Stimulated activated CD8-positive, alpha-beta memory T cell treated with anti-CD3 and anti-CD28 coated beads, Interleukin-12 subunit alpha, Interleukin-12 subunit beta, amount 100 ng/mL, for 4 hours (primary cell): ENCODE data around the gene CENPK.
"Not testable (repeated sequence)": the region's sequence is repeated elsewhere in the genome, so short reads cannot be mapped to it uniquely, and the experiment has no call there.

ENCODE experiments used
- DNase-seq: peaks from one replicate; pipeline ENCODE4 v3.0.0-alpha.2; 2020; ENCODE audit warnings: low read depth

The CENPK gene

GRCh38 chr5:65508978-65509377, 54.0 kb downstream of the CENPK start:
- DNase-seq = no peak

- no peak for DNase-seq
These were observed 56.0 kb downstream of the CENPK start for GRCh38 chr5:65506961-65507360.

DNA sequence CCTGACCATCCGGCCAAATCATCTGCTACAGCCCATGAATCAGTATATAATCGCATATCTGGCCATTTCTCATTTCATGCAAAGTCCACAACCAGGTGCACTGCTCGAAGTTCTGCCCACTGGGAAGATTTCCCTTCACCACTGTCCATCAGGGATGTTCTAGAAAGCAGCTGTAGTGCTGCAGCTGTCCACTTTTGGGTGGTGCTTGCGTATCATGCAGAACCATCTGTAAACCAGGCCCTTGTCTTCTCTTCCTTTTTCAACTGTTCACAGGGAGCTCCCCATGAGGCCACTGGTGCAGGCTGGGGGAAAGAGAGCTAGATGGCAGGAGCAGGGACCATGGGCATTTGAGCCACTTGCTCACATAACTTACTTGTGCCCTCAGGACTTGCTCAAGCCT, 73.8 kb downstream of the CENPK start:
- DNase-seq = no peak

DNA sequence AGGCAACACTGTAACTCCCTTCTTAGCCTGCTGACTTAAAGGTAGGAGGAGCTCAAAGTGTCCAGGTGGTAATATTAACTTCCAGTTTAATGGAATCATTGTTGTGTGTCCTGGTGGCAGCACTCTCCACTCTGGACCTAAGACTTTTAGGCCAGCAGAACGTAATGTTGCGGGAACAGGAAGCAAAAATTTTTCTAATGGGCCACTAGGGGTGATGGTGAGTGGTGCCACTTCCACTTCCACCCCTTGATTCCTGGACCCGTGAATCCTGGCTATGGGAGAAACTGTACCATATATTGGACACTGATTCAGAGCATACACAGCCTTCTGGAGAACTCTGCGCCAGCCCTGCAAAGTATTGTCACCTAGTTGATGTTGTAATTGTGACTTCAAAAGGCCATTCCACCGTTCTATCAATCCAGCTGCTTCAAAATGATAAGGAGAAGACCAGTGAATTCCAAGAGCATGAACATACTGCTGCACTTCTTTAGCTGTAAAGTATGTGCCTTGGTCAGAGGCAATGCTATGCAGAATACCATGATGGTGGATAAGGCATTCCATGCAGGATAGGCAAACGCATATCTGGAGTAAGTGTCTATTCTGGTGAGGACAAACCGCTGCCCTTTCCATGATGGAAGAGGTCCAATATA, 74.8 kb downstream of the CENPK start:
- DNase-seq = not testable (repeated sequence)

DNA sequence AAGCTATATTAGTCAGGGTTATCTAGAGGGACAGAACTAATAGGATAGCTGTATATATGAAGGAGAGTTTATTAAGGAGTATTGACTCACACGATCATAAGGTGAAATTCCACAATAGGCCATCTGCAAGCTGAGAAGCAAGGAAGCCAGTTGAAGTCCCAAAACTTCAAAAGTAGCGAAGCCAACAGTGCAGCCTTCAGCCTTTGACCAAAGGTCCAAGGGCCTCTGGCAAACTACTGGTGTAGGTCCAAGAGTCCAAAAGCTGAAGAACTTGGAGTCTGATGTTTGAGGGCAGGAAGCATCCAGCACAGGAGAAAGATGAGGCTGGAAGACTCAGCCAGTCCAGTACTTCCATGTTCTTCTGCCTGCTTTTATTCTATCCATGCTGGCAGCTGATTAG, 76.2 kb downstream of the CENPK start:
- DNase-seq = not testable (repeated sequence)

- no peak for DNase-seq
These were observed 77.6 kb downstream of the CENPK start for GRCh38 chr5:65485405-65485804.

DNA sequence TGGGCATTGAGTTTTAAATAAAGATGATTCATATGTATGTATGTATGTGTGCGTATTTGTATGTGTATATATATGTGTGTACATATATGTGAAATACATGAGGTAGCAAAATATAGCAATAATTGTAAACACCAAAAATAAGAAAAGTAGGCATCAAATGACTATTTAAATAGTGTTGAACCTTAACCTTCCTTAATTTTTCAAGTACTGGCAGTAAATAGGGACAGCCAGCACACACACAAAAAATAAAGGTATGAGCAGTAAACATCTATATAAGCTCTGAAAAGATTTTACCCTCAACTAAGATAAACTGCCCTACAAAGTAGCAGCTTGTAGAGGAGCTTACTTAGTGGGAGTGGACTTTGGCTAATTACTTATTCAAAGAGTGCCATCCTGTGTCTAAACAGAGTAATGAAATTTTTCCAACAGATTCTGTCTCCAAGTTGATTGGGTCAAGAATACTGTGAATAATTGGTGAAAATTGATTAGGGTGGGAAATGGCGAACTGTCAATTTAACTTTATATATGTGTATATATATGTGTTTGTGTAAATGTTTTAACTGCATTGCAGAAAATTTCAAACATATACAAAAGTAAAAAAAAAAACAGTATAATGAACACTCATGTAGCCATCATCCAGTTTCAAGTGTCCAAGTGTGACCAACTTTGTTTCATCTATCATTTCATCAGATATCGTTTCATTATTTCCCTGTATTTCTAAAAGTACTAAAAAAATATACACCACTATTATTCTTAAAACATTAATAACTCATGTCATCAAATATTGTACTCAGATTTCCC, 79.2 kb downstream of the CENPK start:
- DNase-seq = no peak

DNA sequence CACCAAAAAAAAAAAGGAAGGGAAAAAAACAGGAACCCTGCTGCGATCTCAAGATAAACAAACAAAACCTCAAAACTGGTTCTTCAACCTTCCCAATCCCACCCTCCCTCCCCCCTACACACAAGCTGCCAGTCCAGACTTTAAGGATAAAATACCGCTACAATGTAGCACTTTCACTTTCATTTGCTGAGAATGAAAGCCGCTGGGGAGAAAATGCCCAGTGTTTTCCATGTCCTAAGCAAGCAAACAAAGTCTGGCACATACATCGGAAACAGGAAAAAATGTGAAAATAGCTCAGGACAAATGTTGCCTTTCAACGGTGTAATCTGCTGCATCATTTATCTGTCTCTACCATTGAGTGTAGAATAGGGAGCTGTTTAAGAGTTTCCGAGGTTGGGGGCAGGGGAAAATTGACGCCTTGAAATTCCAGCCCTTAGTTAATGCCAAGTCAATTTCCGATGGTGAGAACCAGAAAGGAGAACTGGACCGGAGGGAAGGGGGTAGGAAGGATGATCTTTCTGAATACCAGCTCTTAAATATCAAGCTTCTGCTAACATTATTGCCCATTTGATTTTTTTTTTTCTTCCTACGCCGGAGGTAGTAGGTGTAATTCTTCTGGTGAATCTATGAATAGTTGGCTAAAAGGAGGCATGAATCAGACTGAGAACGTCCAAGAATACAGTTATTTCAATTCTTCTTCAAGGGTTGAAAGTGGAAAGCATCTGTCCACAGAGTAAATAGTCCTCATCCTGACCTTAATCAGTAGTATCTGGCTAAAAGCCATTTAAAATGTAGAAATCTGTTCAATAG, 80.0 kb downstream of the CENPK start:
- no peak for DNase-seq

DNA sequence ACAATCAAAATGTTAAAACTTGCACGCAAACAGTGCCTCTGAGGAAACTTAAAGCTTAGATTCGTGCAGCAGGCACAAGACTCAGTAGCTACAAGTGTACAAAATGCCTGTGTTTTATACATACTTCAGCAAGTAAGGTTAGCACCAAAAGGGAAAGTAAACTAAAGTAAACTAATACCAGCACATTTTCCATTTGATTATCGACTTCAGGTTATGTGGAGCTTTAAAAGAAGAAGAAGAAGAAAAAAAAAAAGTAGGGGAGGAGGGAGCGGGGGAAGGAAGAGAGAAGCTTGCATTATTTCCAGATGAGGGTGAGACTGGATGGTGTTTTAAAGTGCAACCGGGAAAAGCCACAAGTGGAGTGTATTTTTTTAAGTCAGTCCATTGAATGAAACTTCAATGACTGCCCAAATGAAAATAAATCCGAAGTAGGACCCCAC, 80.7 kb downstream of the CENPK start:
- DNase-seq = no peak

GRCh38 chr5:65481635-65482295, 81.2 kb downstream of the CENPK start, which contains the start of gene ADAMTS6:
Gene ADAMTS6 (minus strand): TSS chr5:65481920. CDS start chr5:65473673, 8,247 bp downstream.
- peak; percentile 62 for DNase-seq

- no peak for DNase-seq
These were observed 81.8 kb downstream of the CENPK start for GRCh38 chr5:65481171-65481581.

- DNase-seq = no peak
These were observed 82.6 kb downstream of the CENPK start for GRCh38 chr5:65480306-65480865.

DNA sequence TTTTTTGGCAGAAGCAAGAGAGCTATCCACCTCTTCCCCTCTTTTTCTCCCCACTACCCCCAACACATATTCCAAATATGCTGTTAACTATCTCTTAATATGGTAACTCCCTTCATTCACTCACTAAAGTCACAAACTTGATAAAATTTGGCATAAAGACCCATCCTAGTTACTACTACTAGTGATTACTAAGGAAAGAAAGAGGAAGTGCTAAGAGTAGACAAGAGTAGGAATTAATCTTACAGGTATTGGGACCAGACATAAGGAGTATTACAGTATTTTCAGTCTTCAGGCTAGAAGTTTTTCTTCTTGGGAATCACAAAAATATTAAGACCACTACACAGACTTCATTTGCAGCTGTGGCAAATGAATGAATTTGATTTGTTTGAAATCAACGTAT, 83.4 kb downstream of the CENPK start:
- DNase-seq = no peak

DNA sequence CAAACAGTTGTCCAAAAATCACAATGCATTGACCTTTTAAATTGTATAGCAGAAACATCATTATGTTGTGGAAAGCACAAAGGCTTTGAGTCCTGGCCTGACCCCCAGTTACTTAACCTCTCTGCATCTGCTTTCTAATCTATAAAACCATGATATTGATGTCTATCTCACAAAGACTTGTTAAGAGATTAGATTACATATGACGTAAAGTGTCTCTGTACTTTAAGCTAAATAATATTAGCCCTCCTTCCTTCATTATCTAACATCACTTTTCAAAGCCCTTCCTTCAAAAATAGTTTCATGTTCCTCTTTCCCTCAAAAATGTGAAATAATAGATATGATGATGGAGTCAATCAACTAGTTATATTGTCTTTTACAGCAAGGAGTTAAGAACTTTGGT, 84.6 kb downstream of the CENPK start:
- no peak for DNase-seq

DNA sequence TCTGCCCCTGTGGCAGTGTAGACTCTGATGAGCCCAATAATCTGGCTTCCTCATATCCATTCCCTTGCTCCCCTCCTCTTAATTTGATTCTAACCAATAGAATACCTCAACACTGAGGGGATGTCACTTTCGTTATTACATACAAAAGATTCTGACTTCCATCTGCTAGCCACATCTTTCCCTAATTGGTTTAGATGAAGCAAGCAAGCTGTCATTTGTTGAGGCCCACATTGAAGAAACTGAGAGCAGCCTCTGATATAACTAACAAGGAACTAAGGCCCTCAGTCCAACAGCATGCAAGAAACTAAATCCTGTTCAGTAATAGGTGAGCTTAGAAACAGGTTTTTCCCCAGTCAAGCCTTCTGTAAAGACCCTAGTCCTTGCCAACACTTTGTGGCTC, 87.1 kb downstream of the CENPK start:
- no peak for DNase-seq

GRCh38 chr5:65475336-65475735, 87.6 kb downstream of the CENPK start:
- no peak for DNase-seq

DNA sequence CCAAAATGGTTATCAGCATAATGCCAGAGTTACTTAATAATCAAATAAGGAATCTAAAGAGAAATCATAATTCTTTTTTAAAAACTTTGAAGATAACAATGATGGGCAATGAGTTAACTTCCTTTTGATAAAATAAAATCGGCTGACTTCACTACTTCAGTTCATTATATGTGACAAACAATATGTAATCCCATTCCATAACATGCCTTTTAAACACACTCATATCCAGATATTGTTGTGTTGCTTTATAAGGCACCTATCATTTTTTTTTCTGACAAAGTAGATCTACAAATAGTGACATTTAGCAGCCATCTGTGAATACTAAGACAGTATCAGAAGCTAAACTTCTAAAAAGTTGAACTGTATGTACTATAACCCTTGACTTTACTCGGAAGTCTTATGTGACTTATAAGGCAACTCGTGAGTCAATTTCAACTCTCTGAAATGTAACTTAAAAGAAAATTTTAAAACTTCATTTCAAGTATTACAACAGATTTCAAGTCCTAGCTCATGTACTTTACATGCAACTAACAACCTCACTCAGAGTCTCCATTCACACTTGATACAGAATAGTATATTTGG, 88.7 kb downstream of the CENPK start:
- DNase-seq = no peak

DNA sequence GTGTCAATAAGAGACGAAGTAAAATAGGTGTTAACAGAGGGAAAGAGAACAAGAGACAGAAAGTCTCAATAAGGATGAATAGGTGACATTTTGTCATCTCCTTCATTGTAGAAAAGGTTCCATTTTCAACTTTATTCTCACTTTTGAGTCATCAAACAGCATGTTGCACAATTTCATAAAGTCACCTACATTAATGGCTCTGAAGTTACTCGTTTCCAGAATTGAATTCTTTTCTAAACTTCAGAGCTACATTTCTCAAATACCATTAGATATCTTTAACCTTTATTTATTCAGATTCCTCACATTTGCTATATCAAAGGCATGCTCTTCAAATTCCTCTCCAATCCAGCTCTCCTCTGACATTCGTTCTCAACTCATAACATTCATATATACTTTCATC, 94.3 kb downstream of the CENPK start:
- no peak for DNase-seq
